PFSK-1 (cell line): ENCODE measurements around the gene C3orf49.

ENCODE experiments used
- POLR2AphosphoS5 ChIP-seq: IDR thresholded peaks from 2 replicates; pipeline ENCODE4 v1.6.1; 2012; ENCODE audit warnings: low read depth, mild to moderate bottlenecking, control low read depth, low read length, moderate library complexity
- SIN3A ChIP-seq: IDR thresholded peaks from 2 replicates; pipeline ENCODE4 v1.6.1; 2012; ENCODE audit warnings: mild to moderate bottlenecking, low read length, moderate library complexity, borderline replicate concordance; ENCODE audit not compliant: insufficient read depth
- TAF1 ChIP-seq: IDR thresholded peaks from 2 replicates; pipeline ENCODE4 v1.6.1; 2012; ENCODE audit warnings: low read length, control low read depth, borderline replicate concordance; ENCODE audit not compliant: insufficient read depth
- TF ChIP-seq, protein P1 (sequence below), 2 experiments: IDR thresholded peaks; 2 replicates each; pipeline versions ENCODE4 v1.6.1 to v1.8.0; 2011 to 2012; ENCODE audit warnings: low read depth in 2 of 2, low read length in 2 of 2, control low read depth in 1 of 2, inconsistent platforms in 1 of 2, mild to moderate bottlenecking in 1 of 2, moderate library complexity in 1 of 2; ENCODE audit not compliant: insufficient read depth in 1 of 2

DNA sequence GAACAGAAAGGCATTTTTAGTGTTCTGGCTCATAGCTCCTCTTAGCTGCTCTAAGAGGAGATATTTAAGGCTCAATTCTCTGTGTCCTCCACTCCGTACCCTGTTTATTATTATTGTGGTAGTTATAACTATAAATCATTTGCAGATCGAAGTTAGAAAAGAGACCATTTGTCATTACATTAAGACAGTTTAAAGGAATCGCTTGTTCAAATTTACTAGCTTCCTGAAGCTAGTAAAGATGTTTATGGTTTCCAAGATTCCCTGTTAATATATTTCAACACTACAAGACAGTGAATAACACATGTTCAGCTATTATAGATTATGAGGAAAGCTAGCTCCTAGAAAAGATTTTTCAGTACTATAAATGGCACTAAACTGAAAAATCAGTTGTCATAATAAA lies 57.2 kb downstream of the C3orf49 start:
- TF ChIP-seq SIN3A, result no peak
- no peak for TF ChIP-seq POLR2AphosphoS5
- TF ChIP-seq, protein P1, sequence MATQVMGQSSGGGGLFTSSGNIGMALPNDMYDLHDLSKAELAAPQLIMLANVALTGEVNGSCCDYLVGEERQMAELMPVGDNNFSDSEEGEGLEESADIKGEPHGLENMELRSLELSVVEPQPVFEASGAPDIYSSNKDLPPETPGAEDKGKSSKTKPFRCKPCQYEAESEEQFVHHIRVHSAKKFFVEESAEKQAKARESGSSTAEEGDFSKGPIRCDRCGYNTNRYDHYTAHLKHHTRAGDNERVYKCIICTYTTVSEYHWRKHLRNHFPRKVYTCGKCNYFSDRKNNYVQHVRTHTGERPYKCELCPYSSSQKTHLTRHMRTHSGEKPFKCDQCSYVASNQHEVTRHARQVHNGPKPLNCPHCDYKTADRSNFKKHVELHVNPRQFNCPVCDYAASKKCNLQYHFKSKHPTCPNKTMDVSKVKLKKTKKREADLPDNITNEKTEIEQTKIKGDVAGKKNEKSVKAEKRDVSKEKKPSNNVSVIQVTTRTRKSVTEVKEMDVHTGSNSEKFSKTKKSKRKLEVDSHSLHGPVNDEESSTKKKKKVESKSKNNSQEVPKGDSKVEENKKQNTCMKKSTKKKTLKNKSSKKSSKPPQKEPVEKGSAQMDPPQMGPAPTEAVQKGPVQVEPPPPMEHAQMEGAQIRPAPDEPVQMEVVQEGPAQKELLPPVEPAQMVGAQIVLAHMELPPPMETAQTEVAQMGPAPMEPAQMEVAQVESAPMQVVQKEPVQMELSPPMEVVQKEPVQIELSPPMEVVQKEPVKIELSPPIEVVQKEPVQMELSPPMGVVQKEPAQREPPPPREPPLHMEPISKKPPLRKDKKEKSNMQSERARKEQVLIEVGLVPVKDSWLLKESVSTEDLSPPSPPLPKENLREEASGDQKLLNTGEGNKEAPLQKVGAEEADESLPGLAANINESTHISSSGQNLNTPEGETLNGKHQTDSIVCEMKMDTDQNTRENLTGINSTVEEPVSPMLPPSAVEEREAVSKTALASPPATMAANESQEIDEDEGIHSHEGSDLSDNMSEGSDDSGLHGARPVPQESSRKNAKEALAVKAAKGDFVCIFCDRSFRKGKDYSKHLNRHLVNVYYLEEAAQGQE (IDR thresholded peaks at IDR 0.05; ENCODE audit: insufficient read depth in 1 of 2, low read depth in 2 of 2, low read length in 2 of 2), result no peak
- TF ChIP-seq TAF1, result no peak
